CD1c-positive myeloid dendritic cell (primary cell): ENCODE results near the gene NAIP.
A peak's percentile ranks its signal among the peaks of the same experiment; 100 is the strongest.
"Not testable (repeated sequence)": the region's sequence is repeated elsewhere in the genome, so short reads cannot be mapped to it uniquely, and the experiment has no call there.

ENCODE experiments used
- DNase-seq: peaks from one replicate; pipeline ENCODE4 v3.0.0-alpha.2; 2016; ENCODE audit errors: extremely low spot score

Gene NAIP, protein sequence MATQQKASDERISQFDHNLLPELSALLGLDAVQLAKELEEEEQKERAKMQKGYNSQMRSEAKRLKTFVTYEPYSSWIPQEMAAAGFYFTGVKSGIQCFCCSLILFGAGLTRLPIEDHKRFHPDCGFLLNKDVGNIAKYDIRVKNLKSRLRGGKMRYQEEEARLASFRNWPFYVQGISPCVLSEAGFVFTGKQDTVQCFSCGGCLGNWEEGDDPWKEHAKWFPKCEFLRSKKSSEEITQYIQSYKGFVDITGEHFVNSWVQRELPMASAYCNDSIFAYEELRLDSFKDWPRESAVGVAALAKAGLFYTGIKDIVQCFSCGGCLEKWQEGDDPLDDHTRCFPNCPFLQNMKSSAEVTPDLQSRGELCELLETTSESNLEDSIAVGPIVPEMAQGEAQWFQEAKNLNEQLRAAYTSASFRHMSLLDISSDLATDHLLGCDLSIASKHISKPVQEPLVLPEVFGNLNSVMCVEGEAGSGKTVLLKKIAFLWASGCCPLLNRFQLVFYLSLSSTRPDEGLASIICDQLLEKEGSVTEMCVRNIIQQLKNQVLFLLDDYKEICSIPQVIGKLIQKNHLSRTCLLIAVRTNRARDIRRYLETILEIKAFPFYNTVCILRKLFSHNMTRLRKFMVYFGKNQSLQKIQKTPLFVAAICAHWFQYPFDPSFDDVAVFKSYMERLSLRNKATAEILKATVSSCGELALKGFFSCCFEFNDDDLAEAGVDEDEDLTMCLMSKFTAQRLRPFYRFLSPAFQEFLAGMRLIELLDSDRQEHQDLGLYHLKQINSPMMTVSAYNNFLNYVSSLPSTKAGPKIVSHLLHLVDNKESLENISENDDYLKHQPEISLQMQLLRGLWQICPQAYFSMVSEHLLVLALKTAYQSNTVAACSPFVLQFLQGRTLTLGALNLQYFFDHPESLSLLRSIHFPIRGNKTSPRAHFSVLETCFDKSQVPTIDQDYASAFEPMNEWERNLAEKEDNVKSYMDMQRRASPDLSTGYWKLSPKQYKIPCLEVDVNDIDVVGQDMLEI (N-terminal part only)

DNA sequence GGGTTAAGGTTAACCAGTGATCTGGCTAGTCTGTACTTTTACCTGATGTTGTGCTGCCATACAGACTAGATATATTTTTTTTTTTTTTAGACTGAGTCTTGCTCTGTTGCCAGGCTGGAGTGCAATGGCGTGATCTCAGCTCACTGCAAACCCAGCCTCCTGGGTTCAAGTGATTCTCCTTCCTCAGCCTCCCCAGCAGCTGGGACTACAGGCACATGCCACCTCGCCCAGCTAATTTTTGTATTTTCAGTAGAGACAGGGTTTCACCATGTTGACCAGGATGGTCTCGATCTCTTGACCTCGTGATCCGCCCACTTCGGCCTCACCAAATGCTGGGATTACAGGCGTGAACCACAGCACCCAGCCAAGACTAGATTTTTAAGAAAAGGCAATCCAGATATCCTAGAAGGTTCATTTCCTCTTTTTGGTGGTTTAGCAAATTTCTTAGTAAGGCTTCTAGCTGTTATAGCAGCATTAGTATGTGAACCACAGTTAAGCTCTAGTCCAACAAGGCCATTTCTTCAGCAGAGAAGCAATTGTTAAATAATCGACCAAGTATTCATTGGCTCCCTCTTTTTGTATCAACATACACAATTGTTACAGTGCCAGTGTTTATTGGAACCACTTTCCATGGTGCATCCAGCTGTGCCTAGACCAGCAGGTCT lies at the start of gene NAIP:
NAIP (minus strand) TSS at position 51 of the 665 bp plus-strand sequence. CDS start 12,424 bp downstream, outside the sequence.
- not testable (repeated sequence) for DNase-seq

DNA sequence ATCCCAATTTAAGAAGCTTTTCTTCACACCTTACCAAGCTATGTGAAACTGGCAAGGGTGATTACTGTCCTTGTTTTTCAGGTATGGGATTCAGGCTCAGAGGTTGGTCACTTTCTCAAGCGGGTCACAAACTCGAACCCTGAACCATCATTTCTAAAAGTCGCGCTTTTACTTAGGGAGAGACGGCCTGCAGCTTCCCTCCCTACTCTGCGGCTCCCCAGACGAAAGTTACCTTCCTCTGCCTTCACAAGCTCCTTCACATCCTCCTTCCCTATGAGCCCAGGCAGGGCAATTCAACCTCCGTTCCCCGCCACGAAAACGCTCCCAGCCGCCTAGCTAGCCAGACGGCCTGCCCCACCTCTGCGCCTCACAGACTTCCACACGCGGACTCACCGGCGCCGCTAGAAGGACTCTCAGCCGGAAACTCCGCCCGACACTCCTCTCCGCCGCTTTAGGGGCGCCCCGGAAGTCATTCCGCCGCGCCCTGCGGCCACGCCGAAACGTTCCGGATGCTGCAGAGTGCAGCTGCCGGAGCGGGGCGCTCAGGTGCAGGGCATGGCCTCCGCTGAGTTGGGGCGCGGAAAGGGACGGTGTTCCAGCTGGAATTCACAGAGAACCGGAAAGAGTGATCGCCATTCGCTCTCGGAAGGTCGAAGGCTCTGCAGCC lies 42.3 kb upstream of the NAIP start, which contains the start of gene GTF2H2:
GTF2H2 (minus strand) TSS at position 415 of the 667 bp plus-strand sequence. CDS start 4,913 bp downstream, outside the sequence.
- not testable (repeated sequence) for DNase-seq

DNA sequence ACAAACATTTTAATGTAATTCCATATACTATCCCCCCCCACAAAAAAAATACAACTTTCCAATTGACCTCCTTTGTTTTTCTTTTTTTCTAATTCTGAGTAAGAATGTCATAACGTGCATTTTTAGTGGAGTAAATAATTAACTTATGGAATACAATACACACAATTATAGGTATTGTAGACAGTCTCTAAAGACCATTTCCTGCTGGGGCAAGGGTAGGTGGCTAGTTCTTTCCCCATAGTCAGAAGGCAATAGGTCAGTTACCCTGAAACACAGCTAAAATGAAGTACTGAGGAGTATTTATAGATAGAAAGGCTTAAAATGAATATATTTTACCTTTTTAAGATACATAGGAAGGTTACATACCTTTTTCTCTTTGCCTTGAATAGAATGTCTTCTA lies 36.2 kb upstream of the NAIP start:
- DNase-seq, result not testable (repeated sequence)

DNA sequence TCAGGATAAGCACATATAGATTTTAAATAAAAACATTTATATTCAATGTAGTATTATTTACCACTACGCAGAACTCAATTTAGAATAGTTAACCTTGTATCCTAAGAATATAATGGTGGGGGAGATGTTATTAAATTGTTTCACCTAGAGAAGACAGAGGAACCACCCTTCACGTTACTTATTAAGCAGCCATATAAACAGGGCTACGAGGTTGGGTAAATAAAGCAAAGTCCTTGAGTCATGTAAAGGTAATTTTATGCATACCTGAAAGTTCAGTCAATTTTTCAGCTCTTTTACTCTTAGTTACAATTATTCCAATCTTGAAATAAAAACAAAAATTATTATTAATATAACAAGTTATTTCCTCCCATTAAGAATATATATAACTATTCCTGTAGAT lies 34.3 kb upstream of the NAIP start:
- DNase-seq, result not testable (repeated sequence)

DNA sequence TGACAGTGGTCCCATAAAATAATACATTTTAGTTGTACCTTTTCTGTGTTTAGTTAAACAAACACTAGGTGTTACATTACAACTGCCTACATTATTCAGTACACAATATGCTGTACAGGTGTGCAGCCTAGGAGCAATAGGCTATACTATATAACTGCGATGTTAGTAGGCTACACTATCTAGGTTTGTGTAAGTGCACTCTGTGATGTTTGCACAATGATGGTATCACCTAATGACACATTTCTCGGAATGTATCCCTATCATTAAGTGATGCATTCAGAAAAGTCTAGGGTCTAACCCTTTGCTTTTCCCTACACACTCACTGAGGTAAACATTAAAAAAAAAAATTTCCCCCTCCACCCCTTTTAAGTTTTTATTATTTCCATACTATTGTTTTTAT lies 19.7 kb upstream of the NAIP start:
- not testable (repeated sequence) for DNase-seq

DNA sequence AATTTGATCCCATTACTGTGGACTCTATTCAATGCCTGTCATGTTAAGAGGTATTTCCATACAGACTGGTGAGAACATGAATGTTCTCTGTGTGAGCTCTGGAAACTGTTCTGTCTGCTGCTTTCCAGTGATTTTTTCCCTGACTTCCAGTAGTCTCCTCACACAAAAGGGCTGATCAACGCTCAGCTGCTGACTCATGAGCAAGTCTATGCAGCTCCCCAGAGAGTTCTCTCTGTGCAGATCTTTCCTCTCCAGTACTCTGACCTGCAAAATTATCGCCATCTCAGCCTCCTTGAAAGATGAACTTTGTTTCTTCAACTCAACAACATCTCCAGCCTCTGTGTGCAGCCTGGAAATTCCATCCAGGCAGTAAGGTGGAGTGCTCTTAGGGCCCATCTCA lies 19.0 kb upstream of the NAIP start:
- DNase-seq, result not testable (repeated sequence)

DNA sequence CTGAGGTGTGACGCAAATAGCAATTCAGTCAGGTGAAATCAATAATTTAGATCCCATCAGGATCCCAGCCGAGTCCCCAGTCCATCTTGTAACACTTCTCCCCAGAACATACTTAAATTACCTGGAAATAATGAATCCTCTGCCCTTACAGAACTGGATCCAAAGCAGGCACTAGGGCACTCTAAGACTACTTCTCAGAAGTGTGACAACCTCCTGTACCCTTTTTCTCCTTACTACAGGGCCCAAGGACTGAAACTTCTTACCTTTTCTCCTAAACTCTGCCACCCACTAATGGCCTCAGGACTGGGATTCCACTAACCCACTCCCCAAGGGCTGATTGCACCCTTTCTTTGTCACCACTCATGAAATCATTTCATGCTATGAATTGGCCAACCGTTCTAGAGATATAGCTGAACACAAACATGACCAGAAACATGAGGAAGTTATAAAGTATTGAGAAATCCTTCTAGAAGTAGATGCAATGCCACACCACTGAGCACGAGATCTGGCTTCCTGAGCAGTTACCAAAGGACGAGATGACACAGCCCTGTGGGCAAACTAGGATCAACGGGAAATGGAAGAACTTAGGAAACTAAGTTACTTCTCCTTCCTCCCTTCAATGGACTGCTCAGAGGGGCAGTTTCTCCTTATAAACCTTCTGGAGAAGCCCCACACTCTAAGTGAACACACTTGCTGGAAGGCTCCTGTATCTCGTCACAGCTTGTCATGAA lies 6.1 kb upstream of the NAIP start:
- DNase-seq, result not testable (repeated sequence)

DNA sequence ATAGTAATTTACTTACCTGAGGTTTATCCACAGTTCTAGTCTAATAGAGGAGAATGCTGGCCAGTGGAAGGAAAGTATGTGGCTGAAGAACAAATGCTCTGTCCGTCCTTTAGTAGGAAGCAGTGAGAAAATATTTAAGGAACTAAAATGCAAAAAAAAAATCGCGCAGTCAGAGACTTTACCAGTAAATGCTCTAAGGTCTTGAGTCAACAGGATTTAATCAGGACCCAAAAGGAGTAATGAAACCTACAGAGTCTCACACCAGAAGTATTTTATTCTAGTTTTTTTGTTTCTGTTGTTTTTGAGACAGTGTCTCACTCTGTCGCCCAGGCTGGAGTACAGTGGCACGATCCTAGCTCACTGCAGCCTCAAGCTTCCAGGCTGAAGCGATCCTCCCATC lies 4.5 kb downstream of the NAIP start:
- DNase-seq, result not testable (repeated sequence)

DNA sequence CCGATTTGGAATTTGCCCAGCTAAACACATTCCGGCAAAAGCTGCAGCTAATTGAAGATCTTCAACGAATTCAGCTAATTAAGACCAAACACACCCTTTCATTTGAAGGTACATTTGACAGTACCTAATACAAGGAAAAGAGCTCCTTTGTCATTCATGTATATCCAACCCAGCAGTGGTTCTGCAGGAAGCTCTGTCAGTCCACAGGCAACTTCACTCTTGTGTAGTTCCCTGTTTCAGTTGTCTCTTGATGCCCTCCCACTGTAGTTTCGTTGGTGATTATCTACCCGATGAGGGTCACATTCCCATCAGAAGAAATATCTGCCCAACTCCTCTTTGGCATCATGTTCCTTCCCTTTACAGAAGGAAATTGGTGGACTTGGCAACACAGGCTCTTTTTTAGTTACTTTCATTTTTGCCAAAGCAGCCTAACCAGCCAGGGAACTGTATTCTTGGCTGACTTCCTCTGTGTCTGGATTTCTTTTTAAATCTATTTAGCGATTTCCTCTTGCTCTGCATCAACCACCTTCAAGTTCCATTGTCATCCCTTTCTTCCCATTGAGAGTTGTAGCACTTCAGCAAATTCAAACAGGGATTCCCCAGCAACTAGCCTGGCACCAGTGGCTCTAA lies 6.6 kb downstream of the NAIP start:
- not testable (repeated sequence) for DNase-seq

DNA sequence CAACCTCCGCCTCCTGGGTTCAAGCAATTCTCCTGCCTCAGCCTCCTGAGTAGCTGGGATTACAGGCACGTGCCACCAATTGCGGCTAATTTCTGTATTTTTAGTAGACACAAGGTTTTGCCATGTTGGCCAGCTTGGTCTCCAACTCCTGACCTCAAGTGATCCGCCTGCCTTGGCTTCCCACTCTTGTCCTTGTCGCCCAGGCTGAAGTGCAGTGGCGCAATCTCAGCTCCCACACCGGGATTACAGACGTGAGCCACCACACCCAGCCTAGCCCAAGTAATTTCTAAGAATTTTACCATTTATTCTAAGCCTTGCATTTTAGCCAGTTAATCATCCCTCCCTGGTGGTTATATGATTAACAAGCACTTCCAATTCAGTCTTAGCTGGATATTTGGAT lies 11.0 kb downstream of the NAIP start:
- peak; percentile 18 for DNase-seq

DNA sequence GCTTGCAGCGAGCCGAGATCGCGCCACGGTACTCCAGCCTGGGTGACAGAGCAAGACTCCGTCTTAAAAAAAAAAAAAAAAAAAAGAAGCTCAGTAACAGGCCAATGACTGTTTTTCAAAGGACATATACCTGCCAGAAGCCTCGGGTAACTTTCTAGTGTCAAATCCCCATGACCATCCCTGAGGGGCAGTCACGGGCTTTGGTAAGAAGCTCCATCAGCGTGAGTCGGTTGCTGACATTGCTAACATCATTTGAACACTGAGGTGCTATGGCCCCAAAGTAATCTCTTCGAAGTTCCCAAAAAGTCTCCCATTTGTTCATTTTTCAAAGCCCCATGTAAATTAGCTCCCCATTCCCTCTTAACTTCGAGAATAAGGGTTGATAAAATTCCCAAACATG lies 11.6 kb downstream of the NAIP start:
- no peak for DNase-seq

DNA sequence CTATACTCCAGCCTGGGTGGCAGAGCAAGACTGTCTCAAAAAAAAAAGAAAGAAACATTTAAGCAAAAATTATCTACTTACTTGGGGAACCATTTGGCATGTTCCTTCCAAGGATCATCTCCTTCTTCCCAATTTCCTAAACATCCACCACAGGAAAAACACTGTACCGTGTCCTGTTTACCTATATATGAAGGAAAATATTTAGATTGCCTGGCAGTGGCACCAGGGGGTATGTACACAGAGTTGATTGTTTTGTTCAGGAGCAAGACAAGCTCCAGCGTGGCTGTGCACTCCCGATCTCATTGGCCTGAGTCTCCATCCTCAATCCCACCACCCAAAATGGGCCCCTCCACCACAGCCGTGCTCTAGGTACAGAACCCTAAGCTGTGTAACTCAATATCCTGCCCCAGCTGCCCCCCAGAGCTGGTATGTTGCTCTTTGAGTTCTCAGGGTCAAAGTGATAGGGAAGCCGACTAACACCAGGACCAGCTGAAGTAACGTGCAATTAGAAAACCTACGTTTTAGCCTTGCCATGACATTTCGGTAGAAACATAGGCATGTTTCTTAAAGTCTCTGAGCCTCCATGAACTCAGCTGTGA lies 13.8 kb downstream of the NAIP start:
- no peak for DNase-seq

DNA sequence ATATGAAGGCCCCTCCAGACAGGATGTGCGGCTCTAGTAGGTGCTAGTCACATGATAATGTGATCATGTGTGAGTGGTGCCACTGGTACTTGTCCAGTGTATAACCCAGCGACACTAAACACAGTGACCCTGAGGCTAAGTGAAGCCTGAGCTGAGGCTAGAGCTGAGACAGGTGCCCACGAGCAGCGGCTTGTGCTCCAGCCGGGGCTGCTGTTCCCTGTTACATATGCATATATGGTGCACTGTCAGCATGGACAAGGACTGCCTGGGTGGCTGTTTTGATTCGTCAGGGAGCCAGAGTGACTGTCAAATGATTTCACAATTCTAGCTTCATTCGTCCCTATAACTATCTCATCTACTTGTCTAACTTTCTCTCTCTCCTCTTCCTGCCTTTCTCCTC lies 18.2 kb downstream of the NAIP start:
- not testable (repeated sequence) for DNase-seq

DNA sequence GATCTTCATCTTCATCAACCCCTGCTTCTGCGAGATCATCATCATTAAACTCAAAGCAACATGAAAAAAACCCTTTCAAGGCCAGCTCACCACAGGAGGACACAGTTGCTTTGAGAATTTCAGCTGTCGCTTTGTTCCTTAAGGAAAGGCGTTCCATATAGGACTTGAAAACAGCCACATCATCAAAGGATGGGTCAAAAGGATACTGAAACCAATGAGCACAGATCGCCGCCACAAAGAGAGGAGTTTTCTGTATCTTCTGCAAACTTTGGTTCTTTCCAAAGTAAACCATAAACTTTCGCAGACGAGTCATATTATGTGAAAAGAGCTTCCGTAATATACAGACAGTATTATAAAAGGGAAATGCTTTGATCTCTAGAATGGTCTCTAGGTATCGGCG lies 40.3 kb downstream of the NAIP start:
- not testable (repeated sequence) for DNase-seq

DNA sequence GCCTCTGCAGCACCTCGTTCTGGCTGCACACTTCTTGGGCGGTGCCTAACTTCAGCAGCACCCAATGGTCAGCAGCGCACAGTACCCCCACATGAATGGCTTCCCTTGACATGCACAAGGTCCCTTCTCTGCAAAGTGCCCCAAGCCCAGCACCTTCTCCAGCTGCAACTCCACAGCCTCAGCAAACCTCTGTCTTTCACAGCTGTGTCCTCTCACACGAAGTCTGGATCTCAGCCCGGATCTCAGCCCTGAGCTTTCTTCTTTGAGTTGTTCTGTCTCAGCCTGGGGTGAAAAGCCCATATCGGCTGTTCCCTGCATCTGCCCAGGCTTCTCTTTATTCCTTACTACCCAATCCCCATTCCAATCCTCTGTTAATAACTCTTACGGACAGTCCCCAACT lies 57.9 kb downstream of the NAIP start:
- not testable (repeated sequence) for DNase-seq

DNA sequence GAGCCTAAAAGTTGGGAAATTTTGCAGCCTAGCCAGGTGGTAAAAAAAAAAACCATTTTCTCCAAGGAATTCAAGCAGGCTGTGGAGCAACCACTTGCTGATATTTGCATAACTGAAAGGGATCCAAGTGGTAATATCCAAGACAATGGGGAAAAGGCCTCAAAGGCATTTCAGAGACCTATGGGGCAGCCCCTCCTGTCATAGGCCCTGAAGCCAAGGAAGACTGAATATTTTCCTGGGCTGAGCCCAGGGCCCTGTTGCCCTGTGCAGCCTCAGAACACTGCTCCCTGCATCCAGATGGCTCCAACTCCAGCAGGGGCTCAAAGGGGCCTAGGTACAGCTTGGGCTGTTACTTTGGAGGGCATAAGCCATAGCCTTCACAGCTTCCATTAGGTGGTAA lies 60.6 kb downstream of the NAIP start:
- DNase-seq, result not testable (repeated sequence)

DNA sequence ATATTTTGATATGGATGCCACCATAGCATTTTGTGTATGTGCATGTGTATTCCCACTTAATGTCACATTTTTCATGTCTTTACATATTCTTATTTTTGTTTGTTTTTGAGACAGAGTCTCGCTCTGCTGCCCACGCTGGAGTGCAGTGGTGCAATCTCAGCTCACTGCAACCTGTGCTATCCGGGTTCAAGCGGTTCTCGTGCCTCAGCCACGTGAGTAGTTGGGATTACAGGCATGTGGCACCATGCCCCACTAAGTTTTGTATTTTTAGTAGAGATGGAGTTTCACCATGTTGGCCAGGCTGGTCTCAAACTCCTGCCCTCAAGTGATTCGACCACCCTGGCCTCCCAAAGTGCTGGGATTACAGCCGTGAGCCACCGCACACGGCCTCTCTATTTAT lies 72.1 kb downstream of the NAIP start:
- DNase-seq, result not testable (repeated sequence)

DNA sequence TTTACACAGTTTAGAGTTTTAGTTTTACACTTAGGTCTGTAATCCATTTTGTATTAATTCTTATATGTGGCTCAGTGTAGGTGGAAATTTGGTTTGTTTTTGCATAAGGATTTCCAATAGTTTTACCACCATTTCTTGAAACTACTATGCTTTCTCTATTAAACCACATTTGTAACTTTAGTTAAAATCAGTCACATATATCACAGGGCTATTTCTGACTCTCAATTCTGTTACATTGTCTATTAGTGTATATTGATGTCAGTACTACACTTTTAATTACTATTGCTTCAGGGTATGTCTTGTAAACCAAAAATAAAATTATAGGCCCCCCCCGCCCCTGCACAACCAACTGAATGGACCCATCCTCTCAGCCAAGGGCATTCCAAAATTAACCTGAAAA lies 92.6 kb downstream of the NAIP start:
- DNase-seq, result not testable (repeated sequence)

DNA sequence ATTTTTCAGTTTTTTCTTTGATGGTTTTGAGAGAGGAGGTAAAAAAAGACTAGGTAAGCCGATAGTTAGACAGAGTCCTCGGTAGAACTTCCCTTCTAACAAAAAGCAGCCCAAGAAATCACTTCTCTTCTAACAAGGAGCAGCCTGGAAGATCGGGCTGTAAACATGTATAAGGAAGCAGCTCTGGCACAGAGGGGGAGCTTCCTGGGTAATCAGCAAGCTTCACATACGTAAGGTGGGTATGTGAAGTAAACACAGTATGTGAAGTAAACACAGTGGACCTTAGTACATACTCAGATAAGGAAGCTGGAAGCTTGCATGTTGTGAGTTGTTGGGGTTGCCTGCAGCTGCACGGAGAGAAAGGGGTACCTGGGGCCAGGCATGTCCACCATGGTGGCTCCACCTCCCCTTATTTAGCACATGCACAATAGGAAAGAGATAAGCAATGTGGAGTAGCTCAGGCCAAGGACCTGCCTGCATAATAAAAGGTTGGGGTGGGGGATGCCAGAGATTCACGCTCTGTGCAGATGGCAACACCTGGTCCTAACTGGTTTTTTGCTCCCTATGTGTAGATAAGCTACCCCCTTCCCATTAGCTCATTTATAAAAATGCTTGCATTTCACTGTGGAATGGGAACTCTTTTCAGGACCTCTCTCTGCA lies 93.3 kb downstream of the NAIP start:
- not testable (repeated sequence) for DNase-seq
